Bronchial epithelial cell (primary cell): Measurements from ENCODE around the gene MTREX. TPM values are rescaled to one million over a fixed set of nuclear protein-coding genes. Genes with fewer than 3 reads are reported as not detected.
"Not testable (repeated sequence)": the region's sequence is repeated elsewhere in the genome, so short reads cannot be mapped to it uniquely, and the experiment has no call there.

ENCODE experiments used
- DNase-seq: peaks from one replicate; pipeline ENCODE4 v3.0.0-alpha.2; 2010; ENCODE audit warnings: low read depth
- FAIRE-seq: peaks from 2 replicates; lab custom pipeline; 2011; peaks lifted over from hg19 to GRCh38; lab: Jason Lieb, UNC
- H3K27me3 ChIP-seq: 2 replicates; pipeline ENCODE4 v1.5.1; 2011; ENCODE audit warnings: low read length; ENCODE audit not compliant: control insufficient read depth, insufficient read depth
- H3K36me3 ChIP-seq: 2 replicates; pipeline ENCODE4 v1.5.1; 2011; ENCODE audit warnings: low read length; ENCODE audit not compliant: control insufficient read depth, insufficient read depth
- H3K4me3 ChIP-seq: 2 replicates; pipeline ENCODE4 v1.5.1; 2011; ENCODE audit warnings: mild to moderate bottlenecking, low read depth, low read length, control low read depth
- total RNA-seq: library from RNA; depleted of rRNA; stranded (reverse); fragments of >200 nt; gene quantifications from 2 replicates; pipeline ENCODE4 v1.2.1, GENCODE V29; 2014
- TF ChIP-seq, protein P1 (sequence below): IDR thresholded peaks from 2 replicates; pipeline ENCODE4 v1.5.1; 2011; ENCODE audit warnings: mild to moderate bottlenecking, moderate library complexity, low read length, control low read depth, inconsistent platforms; ENCODE audit not compliant: insufficient read depth, severe bottlenecking

Gene MTREX
- total RNA-seq, 1 donor from 2014 or later = 82.1 TPM

DNA sequence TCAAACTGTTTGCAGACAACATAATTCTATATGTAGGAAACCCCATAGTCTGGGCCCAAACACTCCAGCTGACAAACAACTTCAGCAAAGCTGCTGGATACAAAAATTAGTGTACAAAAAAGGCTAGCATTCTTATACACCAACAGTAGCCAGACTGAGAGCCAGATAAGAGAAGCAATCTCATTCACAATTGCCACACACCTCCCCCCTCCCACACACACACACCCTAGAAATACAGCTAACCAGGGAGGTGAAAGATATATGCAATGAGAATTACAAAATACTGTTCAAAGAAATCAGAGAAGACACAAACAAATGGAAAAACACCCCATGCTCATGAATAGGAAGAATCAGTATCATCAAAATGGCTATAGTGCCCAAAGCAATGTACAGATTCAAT lies 9.0 kb downstream of the MTREX start:
- Histone ChIP-seq H3K27me3 (no peaks in the 10 kb centered on the region), H3K36me3 (peaks cover 1% of the 10 kb centered on the region), H3K4me3 (no peak overlapping the region)
- DNase-seq (no peak), FAIRE-seq (no peak)
- TF ChIP-seq, protein P1, sequence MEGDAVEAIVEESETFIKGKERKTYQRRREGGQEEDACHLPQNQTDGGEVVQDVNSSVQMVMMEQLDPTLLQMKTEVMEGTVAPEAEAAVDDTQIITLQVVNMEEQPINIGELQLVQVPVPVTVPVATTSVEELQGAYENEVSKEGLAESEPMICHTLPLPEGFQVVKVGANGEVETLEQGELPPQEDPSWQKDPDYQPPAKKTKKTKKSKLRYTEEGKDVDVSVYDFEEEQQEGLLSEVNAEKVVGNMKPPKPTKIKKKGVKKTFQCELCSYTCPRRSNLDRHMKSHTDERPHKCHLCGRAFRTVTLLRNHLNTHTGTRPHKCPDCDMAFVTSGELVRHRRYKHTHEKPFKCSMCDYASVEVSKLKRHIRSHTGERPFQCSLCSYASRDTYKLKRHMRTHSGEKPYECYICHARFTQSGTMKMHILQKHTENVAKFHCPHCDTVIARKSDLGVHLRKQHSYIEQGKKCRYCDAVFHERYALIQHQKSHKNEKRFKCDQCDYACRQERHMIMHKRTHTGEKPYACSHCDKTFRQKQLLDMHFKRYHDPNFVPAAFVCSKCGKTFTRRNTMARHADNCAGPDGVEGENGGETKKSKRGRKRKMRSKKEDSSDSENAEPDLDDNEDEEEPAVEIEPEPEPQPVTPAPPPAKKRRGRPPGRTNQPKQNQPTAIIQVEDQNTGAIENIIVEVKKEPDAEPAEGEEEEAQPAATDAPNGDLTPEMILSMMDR = no peak

DNA sequence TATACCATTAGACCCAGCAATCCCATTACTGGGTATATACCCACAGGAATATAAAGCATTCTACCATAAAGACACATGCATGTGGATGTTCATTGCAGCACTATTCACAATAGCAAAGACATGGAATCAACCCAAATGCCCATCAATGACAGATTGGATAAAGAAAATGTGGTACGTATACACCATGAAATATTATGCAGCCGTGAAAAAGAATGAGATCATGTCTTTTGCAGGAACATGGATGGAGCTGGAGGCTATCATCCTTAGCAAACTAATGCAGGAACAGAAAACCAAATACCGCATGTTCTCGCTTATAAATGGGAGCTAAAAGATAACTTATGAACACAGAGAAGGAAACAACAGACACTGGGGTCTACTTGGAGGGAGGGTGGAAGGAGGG lies 10.4 kb downstream of the MTREX start:
- not testable (repeated sequence) for FAIRE-seq, H3K4me3 ChIP-seq, H3K27me3 ChIP-seq, H3K36me3 ChIP-seq, DNase-seq

DNA sequence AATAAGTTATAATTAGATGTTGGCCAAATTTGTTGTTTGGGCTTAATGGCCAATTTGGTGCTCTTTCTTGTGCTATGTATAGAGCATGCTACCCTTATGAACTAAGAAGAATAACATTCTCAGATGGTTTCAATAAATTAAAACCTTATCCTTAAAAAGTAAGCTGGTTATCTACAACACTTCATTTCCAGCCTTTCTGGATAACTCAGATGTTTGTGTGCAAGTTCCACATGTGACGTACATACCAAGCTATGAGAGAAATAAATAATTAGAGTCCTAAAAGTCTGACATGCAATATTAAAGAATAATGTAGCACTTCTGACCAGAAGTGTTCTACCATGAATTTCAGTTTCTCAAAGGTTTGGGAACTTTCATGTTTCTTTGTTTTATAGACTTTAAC lies 11.7 kb downstream of the MTREX start:
- no peaks in the 10 kb centered on the region for H3K27me3 ChIP-seq
- FAIRE-seq = no peak

DNA sequence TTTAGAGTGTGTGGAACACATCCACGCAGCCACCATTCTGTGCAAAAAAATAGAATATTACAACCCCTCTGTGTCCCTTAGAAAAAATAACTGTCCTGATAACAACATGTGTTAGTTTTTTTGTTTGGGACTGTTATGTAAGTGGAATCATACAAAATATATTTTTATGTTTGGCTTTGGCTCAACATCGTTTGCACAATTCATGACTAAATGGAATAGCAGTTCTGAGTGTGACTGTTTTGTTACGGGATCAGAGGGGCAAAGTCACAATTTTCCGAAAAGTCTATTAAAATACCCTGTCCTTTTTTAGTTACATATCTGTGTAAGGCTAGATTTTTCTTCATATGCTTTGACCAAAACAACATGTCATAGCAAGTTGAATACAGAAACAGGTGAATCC lies 12.8 kb downstream of the MTREX start:
- TF ChIP-seq, protein P1 = no peak
- Histone ChIP-seq H3K4me3 (no peak overlapping the region), H3K27me3 (no peaks in the 10 kb centered on the region), H3K36me3 (peaks cover 1% of the 10 kb centered on the region)
- no peak for DNase-seq
- FAIRE-seq = no peak

More for the DNA sequence above, 11.7 kb downstream of the MTREX start:
- TF ChIP-seq, protein P1 = no peak
- Histone ChIP-seq H3K4me3 (no peak overlapping the region), H3K36me3 (peaks cover 1% of the 10 kb centered on the region)
- no peak for DNase-seq

DNA sequence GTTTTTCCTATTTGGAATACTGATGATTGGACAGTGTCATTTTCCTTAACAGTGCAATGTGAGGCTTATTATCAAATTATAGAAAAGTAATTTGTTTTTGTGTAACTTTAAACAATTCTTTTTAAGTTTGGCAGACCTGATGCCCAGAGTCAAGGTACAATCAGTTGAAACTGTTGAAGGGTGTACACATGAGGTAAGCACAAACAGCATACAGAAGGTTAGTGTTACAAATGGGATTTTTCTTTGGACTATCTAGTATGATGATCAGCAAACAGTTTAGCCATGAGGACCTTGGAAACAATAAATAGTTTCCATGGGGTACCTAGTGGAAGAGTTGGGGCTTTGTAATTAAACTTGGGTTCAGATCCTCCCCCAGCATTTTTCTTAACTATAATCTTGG lies 16.2 kb downstream of the MTREX start:
- Histone ChIP-seq H3K4me3 (no peak overlapping the region), H3K36me3 (peaks cover 4% of the 10 kb centered on the region), H3K27me3 (no peaks in the 10 kb centered on the region)
- FAIRE-seq (no peak), DNase-seq (no peak)
- TF ChIP-seq, protein P1 = no peak

DNA sequence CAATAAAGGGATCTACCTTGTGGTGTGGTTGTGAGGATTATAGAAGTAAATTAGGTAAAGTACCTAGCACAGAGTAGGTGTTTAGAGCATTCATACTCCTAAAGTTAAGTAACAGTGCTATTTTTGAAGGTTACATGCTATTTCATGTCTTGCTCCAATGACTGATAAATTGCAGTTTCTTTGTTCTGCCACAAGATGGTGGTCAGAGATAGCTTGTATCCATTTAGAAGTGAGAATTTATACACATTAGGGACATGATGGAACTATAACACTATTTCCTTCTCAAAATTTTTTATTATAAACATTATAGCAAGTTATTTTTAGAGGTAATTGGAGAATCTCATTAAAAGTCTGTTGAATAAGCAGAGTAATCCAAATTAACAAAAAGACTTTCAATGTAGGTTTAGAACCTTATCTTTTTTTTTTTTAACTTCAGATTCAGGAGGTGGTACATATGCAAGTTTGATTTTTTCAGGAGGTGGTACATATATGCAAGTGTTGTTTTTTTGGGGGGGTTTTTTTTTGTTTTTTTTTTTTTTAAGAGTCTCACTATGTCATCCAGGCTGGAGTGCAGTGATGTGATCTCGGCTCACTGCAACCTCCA lies 17.1 kb downstream of the MTREX start:
- DNase-seq = peak; percentile 53
- Histone ChIP-seq H3K4me3 (no peak overlapping the region), H3K27me3 (no peaks in the 10 kb centered on the region), H3K36me3 (peaks cover 4% of the 10 kb centered on the region)
- TF ChIP-seq, protein P1 = peak; percentile 32
- no peak for FAIRE-seq
